Neural progenitor cell (in vitro differentiated cells): ENCODE results near the gene CCSER1.

Experiments
- CTCF ChIP-seq: fragments of 200-600 bp; sonication (generic); IDR thresholded peaks from 2 replicates; pipeline ENCODE4 v1.5.1; 2017; ENCODE audit warnings: antibody characterized with exemption, mild to moderate bottlenecking
- EZH2 ChIP-seq: fragments of 200-600 bp; sonication (generic); IDR thresholded peaks from 2 replicates; pipeline ENCODE4 v1.6.1; 2017; ENCODE audit warnings: antibody characterized with exemption, mild to moderate bottlenecking, moderate library complexity

DNA sequence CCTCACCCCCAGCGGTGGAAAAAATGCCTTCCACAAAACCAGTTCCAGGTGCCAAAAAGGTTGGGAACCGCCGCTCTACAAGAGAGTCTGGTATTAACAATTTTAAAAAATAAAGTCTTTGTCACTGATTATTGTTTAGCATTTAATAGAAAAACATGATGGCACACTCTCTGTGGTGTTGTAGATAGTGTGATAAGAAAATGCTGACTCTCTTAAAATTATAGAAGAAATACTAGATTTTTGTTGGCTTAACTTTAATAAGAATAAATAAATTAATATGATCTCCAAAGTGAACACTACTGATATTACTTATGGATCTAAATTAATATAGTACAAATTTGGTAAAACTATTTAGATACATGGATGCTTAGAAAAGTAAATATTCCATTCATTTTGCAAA lies 943.5 kb downstream of the CCSER1 start:
- no peak for TF ChIP-seq CTCF
- no peak for TF ChIP-seq EZH2
